Endothelial cell of umbilical vein (primary cell): ENCODE data around the gene RUBCN. TPM values are rescaled to one million over a fixed set of nuclear protein-coding genes. Genes with fewer than 3 reads are reported as not detected.
A peak's percentile ranks its signal among the peaks of the same experiment; 100 is the strongest.
"Not testable (repeated sequence)": the region's sequence is repeated elsewhere in the genome, so short reads cannot be mapped to it uniquely, and the experiment has no call there.

Experiments
- BruUV-seq: library from RNA; stranded (reverse); fragments of 400-500 nt; replicated peaks from 2 replicates; lab custom pipeline; 2021; lab: Mats Ljungman, UMichigan
- CTCF ChIA-PET: fragments of 300-600, 350-600 bp; sonication (Branson Sonifier 250); formaldehyde crosslinking; loops from one replicate; lab custom pipeline; 2021; ENCODE audit warnings: antibody characterized with exemption, inconsistent platforms; lab: Charles Lee
- POLR2A ChIA-PET: fragments of 300-600, 350-600 bp; sonication (Branson Sonifier 250); formaldehyde crosslinking; loops from one replicate; lab custom pipeline; 2021; ENCODE audit warnings: antibody characterized with exemption, inconsistent platforms; lab: Charles Lee
- DNase-seq: peaks from one replicate; pipeline ENCODE4 v3.0.0-alpha.2; 2011; ENCODE audit warnings: low read depth, low spot score
- FAIRE-seq: peaks from 2 replicates; lab custom pipeline; 2011; peaks lifted over from hg19 to GRCh38; lab: Jason Lieb, UNC
- H2AFZ ChIP-seq: 2 replicates; pipeline ENCODE4 v1.6.0; 2012; ENCODE audit warnings: low read depth, low read length, control low read depth, inconsistent platforms
- H3K27ac ChIP-seq: 2 replicates; pipeline ENCODE4 v1.5.1; 2011; ENCODE audit warnings: low read depth, mild to moderate bottlenecking, control low read depth, low read length, moderate library complexity; ENCODE audit not compliant: insufficient read depth
- H3K27me3 ChIP-seq, 2 experiments: 2 replicates each; pipeline versions ENCODE4 v1.6.0 to v1.6.1; 2011; ENCODE audit warnings: low read length in 2 of 2, mixed read lengths in 1 of 2; ENCODE audit not compliant: control insufficient read depth in 2 of 2, insufficient read depth in 2 of 2
- H3K36me3 ChIP-seq, 2 experiments: 2 replicates in 1 of 2; 3 replicates in 1 of 2; pipeline ENCODE4 v1.5.1; 2011; ENCODE audit warnings: low read length in 2 of 2, mild to moderate bottlenecking in 1 of 2, moderate library complexity in 1 of 2; ENCODE audit not compliant: control insufficient read depth in 2 of 2, insufficient read depth in 2 of 2; ENCODE audit errors: extremely low read depth in 1 of 2
- H3K4me1 ChIP-seq: 3 replicates; pipeline ENCODE4 v1.5.1; 2011; ENCODE audit warnings: mild to moderate bottlenecking, low read length; ENCODE audit not compliant: control insufficient read depth, insufficient read depth; ENCODE audit errors: extremely low read depth
- H3K4me2 ChIP-seq: 2 replicates; pipeline ENCODE4 v1.6.1; 2011; ENCODE audit warnings: low read length, control low read depth, mixed read lengths; ENCODE audit not compliant: insufficient read depth
- H3K4me3 ChIP-seq, 3 experiments: fragments of 200-600 bp in 1 of 3; sonication (generic), shearing (Covaris generic) in 1 of 3; replicated peaks in 1 of 3; 2 replicates each; pipeline ENCODE4 v1.5.1; 2011 to 2016; ENCODE audit warnings: control low read depth in 3 of 3, low read length in 3 of 3, mild to moderate bottlenecking in 2 of 3, inconsistent platforms in 1 of 3, low read depth in 1 of 3, moderate library complexity in 1 of 3; ENCODE audit not compliant: insufficient read depth in 1 of 3
- H3K79me2 ChIP-seq: 2 replicates; pipeline ENCODE4 v1.6.0; 2012; ENCODE audit warnings: low read length, inconsistent platforms; ENCODE audit not compliant: control insufficient read depth, insufficient read depth
- H3K9ac ChIP-seq: replicated peaks from 2 replicates; pipeline ENCODE3; 2011; ENCODE audit warnings: low read length, control low read depth; ENCODE audit not compliant: insufficient read depth; ENCODE audit errors: extremely low read depth
- H3K9me1 ChIP-seq: replicated peaks from 3 replicates; pipeline ENCODE4 v1.6.0; 2011; ENCODE audit warnings: mild to moderate bottlenecking, low read length; ENCODE audit not compliant: control insufficient read depth, insufficient read depth; ENCODE audit errors: extremely low read depth
- H3K9me3 ChIP-seq: replicated peaks from 2 replicates; pipeline ENCODE4 v1.5.1; 2012; ENCODE audit warnings: low read length, inconsistent platforms; ENCODE audit not compliant: control insufficient read depth, insufficient read depth
- H4K20me1 ChIP-seq: replicated peaks from 2 replicates; pipeline ENCODE3; 2011; ENCODE audit warnings: mild to moderate bottlenecking, low read length; ENCODE audit not compliant: control insufficient read depth, insufficient read depth; ENCODE audit errors: extremely low read depth
- CTCF ChIP-seq, 2 donors: IDR thresholded peaks; 1 replicate in 1 of 2; 2 replicates in 1 of 2; pipeline ENCODE4 v1.5.1; 2011; ENCODE audit warnings: low read length in 2 of 2, mild to moderate bottlenecking in 2 of 2, moderate library complexity in 2 of 2, control low read depth in 1 of 2, inconsistent platforms in 1 of 2, low read depth in 1 of 2; ENCODE audit not compliant: insufficient read depth in 1 of 2; ENCODE audit errors: extremely low read depth in 1 of 2
- dilution Hi-C: fragments of 300-500 bp; cut with MboI; formaldehyde crosslinking; loops from one replicate; pipeline ENCODE4 v1.15.0; 2019; ENCODE audit warnings: low sequenced_read_pairs; ENCODE audit not compliant: extremely low pct_ligation_motif_present
- intact Hi-C: fragments of 100-400 bp; cut with micrococcal nuclease; formaldehyde crosslinking; loops from one replicate; pipeline ENCODE4 v1.10.0; 2022
- polyA plus RNA-seq, 4 experiments: library from polyadenylated mRNA; depleted of rRNA in 3 of 4; stranded (reverse) in 3 of 4; unstranded in 1 of 4; fragments of >200 nt; gene quantifications; 2 replicates each; pipeline versions ENCODE4 v1.2.1 to v1.2.3, GENCODE V29; 2011 to 2012; ENCODE audit warnings: missing spikeins in 1 of 4
- total RNA-seq: library from RNA; stranded (reverse); gene quantifications from 2 replicates; pipeline ENCODE4 v1.2.3, GENCODE V29; 2021

RUBCN gene
- total and polyA plus RNA-seq, 2 donors (not counting 3 experiments of a cell fraction or from before 2014, with no cell fraction given), result 15.0 to 25.8 TPM

DNA sequence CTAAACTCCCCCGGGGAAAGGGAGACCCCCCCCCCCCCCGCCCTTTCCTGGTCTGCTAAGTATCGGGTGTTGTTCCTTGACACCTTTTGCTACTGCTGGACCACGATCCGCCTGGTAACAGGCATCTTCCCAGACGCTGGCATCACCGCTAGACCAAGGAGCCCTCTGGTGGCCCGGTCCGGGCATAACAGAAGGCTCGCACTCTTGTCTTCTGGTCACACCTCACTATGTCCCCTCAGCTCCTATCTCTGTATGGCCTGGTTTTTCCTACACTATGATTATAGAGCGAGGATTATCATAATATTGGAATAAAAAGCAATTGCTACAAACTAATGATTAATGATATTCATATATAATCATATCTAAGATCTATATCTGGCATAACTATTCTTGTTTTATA is 104.7 kb downstream of the RUBCN start:
- H3K27me3 ChIP-seq, H3K9me1 ChIP-seq, H4K20me1 ChIP-seq, dilution Hi-C loops, H3K4me1 ChIP-seq, H3K4me2 ChIP-seq, BruUV-seq, H3K27ac ChIP-seq, H3K4me3 ChIP-seq, DNase-seq, POLR2A ChIA-PET, H2AFZ ChIP-seq, H3K9ac ChIP-seq, FAIRE-seq, H3K79me2 ChIP-seq, H3K36me3 ChIP-seq, H3K9me3 ChIP-seq: not testable (repeated sequence)
- intact Hi-C loops, result loop anchor here (5.0 kb wide), 1 partner anchor 35 kb away; no protein-coding TSS in a partner anchor
- peak in 1 of 2 donors; percentile 32 for TF ChIP-seq CTCF (IDR thresholded peaks at IDR 0.05; ENCODE audit: extremely low read depth in 1 of 2, insufficient read depth in 1 of 2, low read depth in 1 of 2, low read length in 2 of 2)
- CTCF ChIA-PET, result interaction anchor here (1.6 kb wide), 1 partner anchor 33 kb away, joined by 18 read pairs; no protein-coding TSS in a partner anchor

DNA sequence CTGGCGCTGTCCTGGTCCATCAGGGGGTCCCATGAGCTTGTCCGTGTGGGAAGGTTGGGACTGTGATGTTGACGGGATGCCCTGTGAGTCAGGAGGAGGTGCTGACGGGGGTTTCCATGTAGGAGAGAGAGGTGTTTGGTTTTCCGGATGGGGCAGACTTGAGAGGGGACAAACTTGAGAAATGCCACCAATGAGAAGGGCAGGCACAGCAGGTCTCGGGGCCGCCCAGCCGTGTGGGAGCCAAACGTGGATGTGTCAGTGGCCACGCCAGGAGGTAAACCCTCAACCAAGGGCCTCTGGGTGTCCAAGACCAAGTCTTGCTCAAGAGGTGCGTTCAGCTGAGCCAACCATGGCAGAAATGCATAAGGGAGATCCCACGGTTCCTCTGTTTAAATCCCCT is 105.9 kb downstream of the RUBCN start:
- dilution Hi-C loops, BruUV-seq, FAIRE-seq, H3K27ac ChIP-seq, H3K4me1 ChIP-seq, H3K4me2 ChIP-seq, H3K36me3 ChIP-seq, H3K4me3 ChIP-seq, H3K9me1 ChIP-seq, H3K9ac ChIP-seq, CTCF ChIA-PET, H3K9me3 ChIP-seq, DNase-seq, POLR2A ChIA-PET, H2AFZ ChIP-seq, H3K27me3 ChIP-seq, H4K20me1 ChIP-seq, H3K79me2 ChIP-seq: not testable (repeated sequence)
- intact Hi-C loops, result loop anchor here (5.0 kb wide), 1 partner anchor 33 kb away; no protein-coding TSS in a partner anchor

- BruUV-seq, H3K36me3 ChIP-seq, H3K9me3 ChIP-seq, H3K4me3 ChIP-seq, dilution Hi-C loops, CTCF ChIA-PET, FAIRE-seq, H3K27me3 ChIP-seq, H3K9ac ChIP-seq, H3K4me2 ChIP-seq, H3K27ac ChIP-seq, H3K9me1 ChIP-seq, DNase-seq, H2AFZ ChIP-seq, H3K4me1 ChIP-seq, POLR2A ChIA-PET, intact Hi-C loops, H4K20me1 ChIP-seq: not testable (repeated sequence)
- peaks cover 11% of the 10 kb centered on the region for H3K79me2 ChIP-seq
Measured at GRCh38 chr3:197629286-197629685, 107.4 kb downstream of the RUBCN start.
